Tibial nerve (tissue), 4 donors: Measurements from ENCODE around the gene NBPF9.
"Not testable (repeated sequence)": the region's sequence is repeated elsewhere in the genome, so short reads cannot be mapped to it uniquely, and the experiment has no call there.

Source experiments
- CTCF ChIP-seq, 5 experiments: fragments of 200-600 bp in 3 of 5; fragments of 450-650 bp in 2 of 5; sonication (generic) in 3 of 5; IDR thresholded peaks; one replicate each; pipeline ENCODE4 v1.5.1; 2016 to 2019; ENCODE audit warnings: antibody characterized with exemption in 5 of 5, mild to moderate bottlenecking in 3 of 5, moderate library complexity in 2 of 5
- EP300 ChIP-seq, 2 donors: sonication (generic); formaldehyde crosslinking; IDR thresholded peaks; one replicate each; pipeline ENCODE4 v1.6.1; 2017; ENCODE audit warnings: antibody characterized with exemption in 2 of 2, mild to moderate bottlenecking in 1 of 2
- POLR2A ChIP-seq, 2 donors: fragments of 450-650 bp; IDR thresholded peaks; one replicate each; pipeline ENCODE4 v1.6.1; 2017; ENCODE audit warnings: antibody characterized with exemption in 2 of 2, mild to moderate bottlenecking in 2 of 2, moderate library complexity in 2 of 2

- not testable (repeated sequence) for TF ChIP-seq CTCF, EP300, POLR2A (IDR thresholded peaks at IDR 0.05)
Measured at GRCh38 chr1:149043056-149043455, 60.3 kb downstream of the NBPF9 start.
